Stimulated activated CD4-positive, alpha-beta T cell treated with anti-CD3 and anti-CD28 coated beads, Interleukin-12 subunit alpha, Interleukin-12 subunit beta, amount 100 ng/mL, for 24 hours (primary cell): ENCODE measurements around the gene SLIT1.

Experiments used
- DNase-seq, 2 experiments: peaks; one replicate each; pipeline ENCODE4 v3.0.0-alpha.2; 2020; ENCODE audit warnings: low read depth in 2 of 2

The SLIT1 gene

DNA sequence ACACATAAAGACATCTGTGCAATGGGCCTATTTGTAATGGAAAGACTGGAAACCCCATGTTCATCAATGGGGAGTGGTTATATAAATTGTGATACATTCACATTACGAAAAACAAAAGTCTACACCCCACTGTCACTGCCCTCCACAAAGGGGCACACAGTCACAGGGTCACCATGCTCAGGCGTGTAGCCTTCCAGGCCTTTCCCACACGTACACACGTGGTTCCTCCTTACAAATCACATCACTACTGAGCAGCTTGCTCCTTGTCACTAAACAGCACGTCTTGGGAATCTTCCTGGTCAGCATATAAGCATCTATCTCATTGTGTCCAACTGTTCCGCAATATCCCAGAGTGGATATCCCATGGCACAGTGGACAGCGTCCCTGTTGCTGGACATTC, 163.1 kb downstream of the SLIT1 start:
- DNase-seq: no peak

DNA sequence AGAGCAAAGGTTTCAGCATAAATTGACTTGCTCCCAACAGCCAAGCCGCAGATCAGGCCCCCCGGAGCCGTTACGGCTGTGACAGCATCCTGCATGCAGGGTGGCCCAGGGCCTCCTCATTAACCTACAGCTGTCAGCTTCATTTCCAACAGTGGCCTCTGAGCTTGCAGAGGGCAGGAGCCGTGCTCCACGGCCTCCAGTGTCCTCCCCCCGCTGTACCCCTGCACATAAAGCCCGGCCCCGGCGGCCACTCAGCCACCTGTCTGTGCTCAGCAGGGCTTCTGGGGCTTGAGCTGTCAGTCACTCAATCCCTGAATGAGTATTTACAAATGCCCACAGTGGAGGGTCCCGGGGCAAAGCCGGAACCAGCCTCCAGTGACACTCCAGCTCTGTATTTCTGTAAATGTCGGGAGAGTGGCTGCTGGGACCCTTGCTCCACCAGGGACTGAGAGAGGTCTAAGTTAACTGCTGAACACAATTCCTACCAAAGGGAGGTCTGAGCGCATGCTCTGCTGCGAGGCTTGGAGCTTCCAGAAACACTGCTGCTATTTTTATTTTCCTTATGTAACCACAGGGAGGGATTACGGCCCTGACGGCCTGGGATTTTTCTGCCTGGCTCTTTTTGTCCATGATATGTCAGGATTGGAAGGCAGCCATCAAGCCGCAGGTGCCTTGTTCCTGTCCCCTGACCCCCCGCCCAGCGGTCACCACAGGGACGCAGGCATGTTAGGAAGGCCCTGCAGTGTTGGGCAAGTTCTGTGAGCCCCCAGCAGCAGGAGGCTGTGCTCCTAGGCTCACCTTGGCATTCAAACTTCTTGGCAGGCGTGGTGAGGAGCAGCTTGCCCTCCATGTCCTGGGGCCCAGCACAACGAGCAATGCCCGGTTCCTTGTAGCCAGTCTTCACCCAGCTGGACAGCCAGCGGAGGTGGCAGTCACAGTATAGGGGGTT, 165.0 kb downstream of the SLIT1 start:
- DNase-seq: no peak

DNA sequence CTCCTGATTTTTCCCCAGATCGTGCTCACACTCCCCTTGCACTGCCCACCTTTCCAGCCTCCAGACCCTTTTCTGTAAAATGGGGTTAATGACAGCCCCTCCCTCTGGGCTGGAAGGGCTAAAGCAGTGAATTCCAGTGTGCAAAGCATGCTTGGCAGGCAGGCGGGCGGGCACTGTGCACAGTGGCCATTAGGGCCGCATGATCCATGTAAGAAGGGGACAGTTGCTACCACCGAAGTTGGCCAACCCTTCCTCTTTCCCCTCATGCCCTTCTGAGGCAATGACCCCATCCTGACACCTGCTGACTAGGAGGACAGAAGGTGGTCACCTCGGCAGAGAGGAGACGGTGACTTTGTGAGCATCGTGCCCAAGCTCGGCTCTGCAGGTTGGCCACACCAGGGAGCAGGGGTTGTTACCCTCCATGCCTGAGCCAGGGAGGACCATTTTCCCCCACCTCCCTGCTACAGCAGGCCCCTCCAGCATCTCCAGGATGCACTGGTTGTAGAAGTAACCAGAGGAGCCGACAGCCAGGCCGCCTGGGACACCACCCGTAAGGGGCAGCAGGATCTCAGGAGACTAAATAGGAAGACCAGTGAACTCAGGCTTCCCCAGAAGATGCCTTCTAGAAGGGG, 166.4 kb downstream of the SLIT1 start:
- DNase-seq: no peak

DNA sequence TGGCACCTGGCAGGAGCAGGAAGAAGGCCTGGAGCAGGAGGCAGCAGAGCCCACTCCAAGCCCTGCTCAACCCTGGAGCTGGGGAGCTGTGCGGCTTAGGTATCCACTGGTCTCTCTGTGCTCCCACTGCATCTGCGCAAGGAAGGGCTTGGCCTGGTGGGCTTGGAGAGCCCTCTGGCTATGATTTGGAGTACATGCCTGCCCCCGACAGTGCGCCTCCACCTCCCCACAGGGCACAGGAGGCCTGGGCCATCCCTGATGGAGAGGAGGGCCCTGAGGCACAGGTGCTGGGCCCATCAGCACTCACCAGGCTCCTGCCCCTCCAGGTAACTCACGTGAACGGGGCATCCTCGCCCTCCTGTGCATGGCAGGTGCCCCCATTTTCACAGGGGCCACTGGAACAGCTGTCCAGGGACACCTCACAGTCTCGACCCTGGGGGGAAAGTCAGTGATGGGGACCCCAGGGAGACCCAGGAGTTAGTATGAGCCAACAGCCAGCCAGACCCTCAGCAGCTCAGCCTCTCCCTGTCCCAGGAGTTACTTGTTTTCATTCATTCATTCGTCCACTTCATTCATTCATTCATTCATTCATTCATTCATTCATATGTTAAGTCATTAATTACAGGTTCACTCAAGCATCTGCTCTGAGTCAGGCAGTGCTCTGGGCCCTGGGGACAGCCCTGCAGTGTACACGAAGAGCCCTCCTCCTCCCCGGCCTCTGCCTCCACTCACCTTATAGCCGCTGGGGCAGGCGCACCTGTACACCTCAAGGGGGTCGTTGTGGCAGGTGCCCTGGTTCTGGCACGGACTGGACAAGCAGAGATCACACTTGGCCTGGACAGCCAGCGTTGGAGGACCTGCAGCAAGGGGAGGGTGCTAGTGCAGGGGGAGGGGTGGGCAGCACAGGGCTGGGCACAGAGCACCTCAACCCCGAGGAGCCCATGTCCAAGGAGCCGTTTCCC, 167.2 kb downstream of the SLIT1 start:
- DNase-seq: no peak

DNA sequence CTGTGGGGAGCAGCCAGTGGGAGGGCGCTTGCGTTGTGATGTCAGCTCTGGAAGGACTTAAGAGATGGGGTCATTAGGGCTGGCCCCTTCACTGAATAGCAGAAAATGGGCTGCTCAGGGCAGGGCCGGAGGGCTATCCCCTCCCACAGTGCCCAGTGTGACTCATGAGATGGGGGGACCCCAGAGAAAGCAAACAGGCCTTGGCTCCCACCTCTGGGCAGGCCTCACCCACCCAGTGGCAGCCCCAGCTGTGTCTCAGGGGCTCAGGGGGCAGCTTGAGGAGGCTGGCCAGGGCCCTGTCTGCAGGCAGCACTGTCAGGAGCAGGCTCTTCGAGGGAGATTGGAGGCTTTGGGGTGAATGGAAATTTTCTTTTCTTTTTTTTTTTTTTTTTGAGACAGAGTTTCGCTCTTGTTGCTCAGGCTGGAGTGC, 168.3 kb downstream of the SLIT1 start:
- DNase-seq: no peak

DNA sequence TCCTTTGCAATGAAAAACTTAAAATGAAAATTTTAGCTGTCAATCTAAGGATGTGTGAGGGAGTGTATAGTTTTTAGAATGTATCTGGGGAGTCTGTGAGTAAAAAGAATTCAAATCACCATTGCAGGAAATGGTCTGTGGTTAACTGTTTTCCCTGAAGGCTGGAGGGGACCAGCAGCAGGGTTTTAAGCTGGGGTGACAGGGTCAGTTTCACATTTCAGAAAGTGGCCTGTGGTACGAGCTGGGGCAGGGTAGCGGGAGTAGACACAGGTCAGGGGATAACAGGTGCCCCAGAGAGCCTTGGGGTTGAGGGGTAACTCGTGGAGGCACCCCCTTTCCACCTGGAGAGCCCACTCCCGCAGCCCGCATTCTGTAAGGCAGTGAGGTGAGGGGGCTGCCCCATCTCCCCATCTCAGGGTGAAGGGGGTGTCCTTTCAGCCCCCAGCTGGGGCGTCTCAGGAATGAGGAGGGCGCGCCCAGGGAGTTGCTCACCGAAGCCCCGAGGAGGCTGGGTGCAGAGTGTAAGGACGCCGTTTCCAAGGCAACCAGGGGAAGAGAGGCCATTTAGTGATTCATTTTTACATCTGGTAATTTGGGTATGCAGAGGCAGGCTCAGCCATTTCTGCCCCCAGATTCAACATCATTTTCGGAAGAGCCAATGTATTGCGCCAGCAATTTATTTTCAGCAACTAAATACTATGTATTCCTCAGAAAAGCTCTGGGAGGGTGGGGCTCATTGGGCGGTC, 168.9 kb downstream of the SLIT1 start:
- DNase-seq: peak in 1 of 2 experiments; percentile 8

DNA sequence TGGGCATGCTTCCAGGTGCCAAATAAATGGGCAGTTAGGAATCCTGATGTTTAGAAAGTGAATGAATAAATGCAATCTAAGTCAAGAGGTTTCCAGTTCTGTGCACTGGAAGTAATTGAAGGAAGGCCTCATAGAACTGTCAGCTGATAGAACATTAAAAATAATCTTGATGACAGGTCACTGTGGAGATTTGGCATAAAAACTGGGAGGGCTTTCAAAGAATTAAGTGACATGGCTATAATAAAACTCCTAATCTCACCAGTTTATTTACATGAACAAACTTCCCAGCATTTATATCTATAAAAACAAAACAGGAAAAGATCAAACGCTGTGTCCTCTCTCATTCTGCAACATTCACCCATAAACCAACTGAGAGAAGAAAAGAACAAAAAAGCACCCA, 170.5 kb downstream of the SLIT1 start:
- no peak for DNase-seq

DNA sequence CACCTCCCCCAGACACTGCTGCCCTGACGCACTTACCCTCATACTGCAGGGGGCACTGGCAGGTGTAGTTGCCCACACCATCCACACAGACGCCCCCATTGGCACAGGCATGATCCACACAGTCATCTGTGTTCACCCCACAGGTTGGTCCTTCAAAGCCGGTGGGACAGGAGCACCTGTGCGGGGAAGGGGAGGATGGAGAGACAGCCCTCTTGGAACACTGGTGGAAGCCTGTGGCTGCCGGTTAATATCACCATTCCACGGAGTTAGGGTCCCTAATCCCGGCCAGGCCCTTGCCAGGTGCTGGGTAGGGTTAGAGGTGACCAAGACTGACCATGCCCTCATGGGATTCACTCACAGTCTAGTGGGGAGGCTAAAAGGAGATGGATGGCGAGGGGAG, 171.8 kb downstream of the SLIT1 start:
- no peak for DNase-seq

DNA sequence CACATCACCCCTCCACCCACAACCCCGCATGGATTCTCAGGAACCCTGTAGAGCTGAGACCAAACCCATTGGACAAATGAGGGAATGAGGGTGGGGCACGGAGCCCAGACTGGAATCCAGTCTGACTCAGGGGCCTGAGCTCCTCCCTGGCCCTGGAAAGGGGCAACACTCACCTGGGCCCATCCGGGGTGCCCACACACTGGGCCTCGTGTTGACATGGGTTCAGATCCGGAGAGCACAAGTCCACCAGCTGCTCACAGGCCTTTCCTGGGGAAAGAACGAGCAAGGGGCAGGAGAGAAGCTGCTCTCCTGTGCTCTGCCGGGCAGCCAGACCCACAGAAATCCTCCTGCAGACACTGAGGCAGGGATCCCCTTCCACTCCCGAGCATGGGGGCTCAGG, 172.2 kb downstream of the SLIT1 start:
- no peak for DNase-seq

DNA sequence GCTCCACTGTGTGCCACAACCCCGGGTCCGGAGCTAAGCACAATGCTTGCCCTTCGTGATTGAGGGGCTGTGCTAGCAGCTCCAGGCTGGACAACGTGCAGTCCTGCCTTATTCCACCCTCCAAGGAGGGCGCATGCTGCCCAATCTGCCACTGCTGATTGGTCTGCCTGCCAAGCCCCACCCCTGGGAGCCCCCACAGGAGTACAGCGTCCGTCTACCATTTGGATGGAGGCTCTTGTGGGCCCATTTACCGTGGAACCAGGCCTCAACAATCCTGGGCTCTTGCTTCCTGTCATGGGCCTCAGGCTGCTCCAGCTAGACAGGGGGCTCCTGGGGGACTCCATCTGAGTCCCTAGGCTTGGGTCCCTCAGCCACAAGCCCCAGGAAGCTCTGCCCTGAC, 173.3 kb downstream of the SLIT1 start:
- DNase-seq: no peak

DNA sequence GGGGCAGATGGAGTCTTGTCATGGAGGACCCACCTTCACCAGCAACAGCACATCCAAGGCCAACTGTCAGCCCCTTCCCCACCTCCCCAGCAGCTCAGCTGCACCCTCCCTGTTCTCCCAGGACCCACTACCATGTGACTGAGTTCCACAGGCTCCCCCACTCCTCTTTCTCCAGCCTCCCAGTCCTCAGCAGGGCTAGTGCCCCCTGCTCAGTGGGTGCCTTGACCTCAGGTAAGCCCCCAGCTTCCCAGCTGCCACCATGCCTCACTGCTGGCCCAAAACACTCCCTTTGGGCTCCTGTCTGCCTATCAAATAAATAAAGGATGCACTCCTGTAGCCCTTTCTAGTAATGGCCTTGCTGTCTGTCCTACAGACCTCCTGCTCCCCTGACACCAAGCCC, 174.4 kb downstream of the SLIT1 start:
- no peak for DNase-seq

DNA sequence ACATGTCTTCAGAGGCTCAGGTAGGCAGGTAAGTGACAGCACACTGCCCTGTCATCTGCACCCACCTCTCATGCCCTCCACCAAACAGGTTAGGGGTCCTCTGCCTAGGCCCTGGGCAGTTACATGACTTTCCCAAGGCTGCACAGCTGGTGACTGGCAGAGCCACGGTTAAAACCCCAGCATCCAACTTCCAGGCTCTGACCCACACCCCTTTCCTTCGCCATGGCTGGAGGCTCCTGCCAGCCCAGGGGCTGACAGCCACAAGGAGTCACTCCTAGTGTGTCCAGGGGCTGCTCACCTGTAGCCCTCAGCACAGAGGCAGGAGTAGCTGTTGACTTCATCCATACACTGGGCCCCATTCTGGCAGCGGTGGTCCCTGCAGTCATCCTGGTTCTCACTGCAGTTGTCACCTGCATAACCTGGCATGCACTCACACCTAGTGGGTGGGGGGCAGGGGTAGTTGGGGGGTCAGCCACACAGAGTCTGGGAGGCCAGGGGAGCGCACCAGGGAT, 175.0 kb downstream of the SLIT1 start:
- no peak for DNase-seq

DNA sequence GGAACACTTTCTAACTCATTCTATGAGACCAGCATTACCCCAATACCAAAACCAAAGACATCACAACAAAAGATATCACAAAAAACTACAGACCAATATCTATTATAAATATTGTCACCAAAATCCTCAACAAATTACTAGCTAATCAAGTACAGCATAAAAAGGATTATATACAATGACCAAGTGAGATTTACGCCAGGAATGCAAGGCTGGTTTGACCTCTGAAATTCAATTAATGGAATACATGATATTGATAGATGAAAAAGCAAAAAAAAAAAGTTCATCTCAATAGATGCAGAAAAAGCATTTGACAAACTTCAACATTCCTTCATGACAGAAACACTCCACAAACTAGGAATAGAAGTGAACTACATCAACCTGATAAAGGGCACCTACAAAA, 178.3 kb downstream of the SLIT1 start:
- no peak for DNase-seq

DNA sequence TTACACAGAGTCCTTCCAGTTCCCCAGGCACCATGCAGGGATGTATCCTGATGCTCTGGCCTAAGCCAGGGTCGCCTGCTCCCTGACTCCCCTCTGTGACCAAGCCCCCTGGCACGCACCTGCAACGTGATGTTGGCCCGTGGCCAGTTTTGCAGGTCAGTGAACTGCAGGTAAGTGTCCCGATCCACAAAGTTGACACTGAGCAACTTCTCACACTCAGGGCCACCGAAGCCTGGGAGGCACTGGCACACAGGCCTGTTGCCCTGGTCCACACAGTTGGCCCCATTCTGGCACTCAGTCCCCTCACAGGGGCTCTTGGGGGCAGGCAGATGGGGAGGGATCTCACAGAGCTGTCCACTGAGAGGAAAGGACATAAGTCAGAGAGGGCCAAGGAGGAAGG, 179.4 kb downstream of the SLIT1 start:
- no peak for DNase-seq

DNA sequence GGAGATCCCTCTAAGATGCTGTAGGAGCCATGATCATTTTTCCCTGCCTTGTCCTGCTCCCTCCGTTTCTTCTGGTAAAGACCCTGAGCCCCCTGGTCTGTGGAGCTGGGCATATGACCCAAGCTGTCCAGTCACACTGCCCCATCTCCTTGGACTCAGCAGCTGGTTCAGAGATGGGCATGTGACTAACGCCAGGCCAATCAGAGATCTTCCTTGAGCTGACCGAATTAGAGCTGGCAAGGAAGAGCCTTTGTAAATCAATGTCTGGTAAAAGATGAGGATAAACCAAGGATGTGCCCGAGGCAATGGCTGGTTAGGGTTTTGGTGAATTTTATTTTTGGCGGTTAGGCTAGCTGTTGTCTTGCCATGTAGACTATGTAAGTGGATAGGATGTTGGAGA, 180.4 kb downstream of the SLIT1 start:
- DNase-seq: no peak

DNA sequence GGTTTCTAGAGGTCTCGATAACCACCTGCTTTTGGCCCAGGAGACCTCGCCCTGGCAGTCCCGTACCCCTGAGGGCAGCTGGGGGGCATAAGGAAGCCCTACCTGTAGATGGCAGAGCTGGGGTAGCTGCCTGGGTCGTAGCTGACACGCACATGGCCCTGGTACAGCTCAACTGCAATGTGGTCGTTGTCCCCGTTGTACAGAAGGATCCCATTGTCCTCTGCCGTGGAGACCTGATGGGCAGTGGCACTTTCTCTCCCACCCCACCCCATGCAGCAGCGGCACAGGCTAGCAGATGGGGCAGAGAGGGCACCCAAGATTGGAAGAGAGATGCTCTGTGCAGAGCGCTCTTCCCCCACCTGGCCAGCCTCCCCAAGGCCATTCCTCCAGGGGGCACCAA, 181.2 kb downstream of the SLIT1 start:
- DNase-seq: no peak

DNA sequence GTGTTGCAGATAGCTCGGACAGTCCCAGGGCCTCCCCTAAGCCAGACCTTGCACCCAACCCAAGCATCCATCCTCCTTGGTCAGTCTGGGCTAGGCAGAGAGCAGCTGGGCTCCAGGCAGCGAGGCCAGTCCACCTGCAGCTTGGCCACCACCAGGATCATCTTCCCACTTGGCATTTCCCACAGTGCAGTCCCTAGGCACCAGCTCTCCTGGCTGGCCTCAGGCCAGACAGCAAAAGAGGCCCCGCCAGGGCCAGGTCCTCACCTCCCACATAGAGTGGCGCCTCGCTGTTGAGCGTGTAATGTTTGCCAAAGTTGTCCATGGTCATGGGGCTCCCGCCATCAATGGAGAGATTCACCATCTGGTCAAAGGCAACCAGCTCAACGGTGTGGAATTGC, 182.0 kb downstream of the SLIT1 start:
- DNase-seq: no peak

DNA sequence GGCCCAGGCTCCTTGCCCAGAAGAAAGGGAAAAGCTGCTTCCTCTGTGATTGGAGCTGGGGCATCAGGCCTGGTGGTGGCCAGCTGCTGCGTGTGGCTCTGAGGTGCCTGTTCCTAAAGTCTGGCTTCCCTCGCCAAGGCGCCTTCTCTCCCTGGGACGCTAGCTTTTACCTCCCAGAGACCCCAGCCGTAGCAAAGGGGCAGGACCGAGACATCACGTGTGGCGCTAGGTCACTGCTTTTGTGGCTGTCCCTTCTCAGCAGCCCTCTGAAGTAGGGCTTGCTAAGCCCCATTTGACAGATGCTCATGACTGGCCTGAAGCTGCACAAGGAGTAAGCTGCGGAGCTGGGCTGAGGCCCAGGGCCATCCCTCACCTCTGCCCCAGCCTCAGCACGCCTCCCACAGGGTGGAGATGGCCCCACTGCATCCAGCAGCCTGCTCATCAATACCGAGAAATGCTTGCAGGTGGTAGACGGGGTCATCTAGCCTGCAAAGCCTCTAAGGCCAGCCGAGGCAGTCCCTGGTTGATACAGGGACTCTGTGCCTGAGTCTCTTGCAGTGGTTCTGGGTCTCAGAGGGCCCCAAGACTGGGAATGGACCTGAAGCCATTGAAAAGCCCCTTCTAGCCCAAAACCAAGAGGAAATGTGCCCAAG, 182.5 kb downstream of the SLIT1 start:
- DNase-seq: no peak

DNA sequence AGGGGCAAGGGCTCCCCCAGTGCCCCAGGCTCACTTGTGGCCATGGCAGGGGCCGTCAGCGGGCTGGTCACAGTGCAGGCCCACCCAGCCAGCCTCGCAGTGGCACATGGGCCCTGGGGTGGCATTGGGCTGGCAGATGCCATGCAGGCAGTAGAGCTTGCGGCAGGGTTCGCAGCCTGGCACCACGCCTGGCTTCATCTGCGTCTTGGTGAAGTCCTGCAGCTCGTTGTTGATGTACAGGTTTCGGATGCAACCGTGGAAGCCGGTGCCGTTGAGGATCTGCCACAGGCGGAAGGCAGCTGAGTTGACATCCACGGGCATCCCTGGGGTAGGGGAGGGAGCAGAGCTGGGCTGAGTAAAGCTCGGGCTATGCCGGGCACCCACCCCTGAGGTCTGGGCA, 183.1 kb downstream of the SLIT1 start:
- no peak for DNase-seq

DNA sequence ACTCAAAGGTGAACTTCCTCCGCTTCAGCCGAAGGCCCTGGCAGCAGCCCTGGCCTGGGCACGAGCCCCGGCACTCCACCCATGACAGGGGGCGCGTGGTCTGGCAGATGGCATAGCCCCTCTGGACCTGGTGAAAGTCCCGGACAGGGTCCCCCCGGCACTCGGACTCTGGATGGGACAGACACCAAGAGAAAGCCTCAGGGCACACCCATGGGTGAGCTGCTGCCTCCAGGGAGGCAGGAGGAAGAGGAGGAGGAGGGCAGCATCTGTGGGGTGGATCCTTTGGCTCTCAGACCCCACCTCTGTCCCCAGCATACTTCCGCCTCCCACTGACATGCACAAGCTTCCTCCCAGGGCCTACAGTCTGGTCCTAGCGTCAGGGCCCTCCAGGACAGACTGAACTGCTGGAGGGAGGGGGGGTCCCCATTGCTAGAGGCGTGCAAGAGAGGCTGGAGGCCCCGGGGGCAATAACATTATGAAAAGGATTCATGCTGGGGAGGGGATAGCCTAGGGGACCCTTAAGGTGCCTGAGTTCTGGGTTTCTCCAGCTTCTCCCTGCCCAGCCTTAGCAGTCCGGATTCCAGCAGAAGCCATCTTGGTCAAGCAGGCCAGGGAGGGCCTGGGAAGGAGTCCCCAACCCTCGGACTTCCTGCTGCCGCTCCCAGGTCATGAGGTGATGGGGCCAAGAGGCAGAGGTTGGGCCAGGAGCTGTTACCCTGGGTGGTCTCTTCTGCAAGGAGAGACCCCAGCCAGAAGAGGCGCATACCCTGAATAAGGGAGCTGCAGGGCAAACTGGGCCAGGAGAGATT, 184.4 kb downstream of the SLIT1 start:
- DNase-seq: no peak
